Activated CD4-positive, alpha-beta memory T cell treated with anti-CD3 and anti-CD28 coated beads for 36 hours (primary cell): ENCODE measurements around the gene PRKCD. TPM values are rescaled to one million over a fixed set of nuclear protein-coding genes. Genes with fewer than 3 reads are reported as not detected.
A peak's percentile ranks its signal among the peaks of the same experiment; 100 is the strongest.

Experiments
- CTCF ChIA-PET: fragments of 350-600 bp; sonication (Branson Sonifier 250); formaldehyde crosslinking; loops from one replicate; lab custom pipeline; 2021; ENCODE audit warnings: antibody characterized with exemption, inconsistent platforms; lab: Charles Lee
- POLR2A ChIA-PET: fragments of 350-600 bp; sonication (Branson Sonifier 250); formaldehyde crosslinking; loops from one replicate; lab custom pipeline; 2021; ENCODE audit warnings: antibody characterized with exemption; lab: Charles Lee
- DNase-seq: peaks from one replicate; pipeline ENCODE4 v3.0.0-alpha.2; 2020
- H3K27ac Mint-ChIP-seq: one replicate; pipeline ENCODE4 v1.8.0; 2021; ENCODE audit warnings: mixed read lengths
- H3K27me3 Mint-ChIP-seq: one replicate; pipeline ENCODE4 v1.8.0; 2021; ENCODE audit warnings: mixed read lengths
- H3K36me3 Mint-ChIP-seq: one replicate; pipeline ENCODE4 v1.8.0; 2021; ENCODE audit warnings: mixed read lengths
- H3K4me1 Mint-ChIP-seq: one replicate; pipeline ENCODE4 v1.8.0; 2021; ENCODE audit warnings: low read depth, mixed read lengths
- H3K4me3 Mint-ChIP-seq: one replicate; pipeline ENCODE4 v1.8.0; 2021; ENCODE audit warnings: mild to moderate bottlenecking, mixed read lengths
- H3K9me3 Mint-ChIP-seq: one replicate; pipeline ENCODE4 v1.8.0; 2021; ENCODE audit warnings: mixed read lengths
- intact Hi-C: fragments of 100-400 bp; cut with micrococcal nuclease; formaldehyde crosslinking; loops from one replicate; pipeline ENCODE4 v1.15.1; 2023
- total RNA-seq, 2 experiments: library from RNA; stranded (reverse); gene quantifications; one replicate each; pipeline ENCODE4 v1.2.3, GENCODE V29; 2021

The PRKCD gene
- total RNA-seq, 2 experiments from 2014 or later, result 23.8 to 25.9 TPM

DNA sequence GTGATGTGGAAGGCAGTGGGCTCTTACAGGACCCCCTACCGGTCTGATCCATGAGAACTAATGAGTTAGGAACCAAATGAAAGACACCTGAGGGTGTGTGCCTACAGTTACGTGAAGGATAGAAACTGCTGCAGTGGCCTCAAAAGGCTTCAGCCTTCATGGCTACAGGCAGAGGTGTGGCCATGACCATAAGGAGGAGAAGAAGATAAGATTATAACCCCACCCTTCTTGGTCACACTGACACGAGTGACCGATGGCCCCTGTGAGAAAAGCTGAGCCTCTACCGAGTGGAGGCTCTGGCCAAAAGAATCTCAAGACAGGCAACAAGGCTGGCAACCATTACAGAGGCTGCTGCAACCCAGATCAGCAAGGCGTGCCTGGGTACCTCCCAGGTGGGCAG, 37.1 kb upstream of the PRKCD start:
- no peak overlapping the region for H3K4me3 Mint-ChIP-seq
- POLR2A ChIA-PET, result no interaction called here
- no peak for DNase-seq
- CTCF ChIA-PET, result interaction anchor here (1.3 to 1.6 kb wide), 2 partner anchors 10 to 71 kb away, joined by 3 to 10 read pairs; no protein-coding TSS in a partner anchor
- H3K27ac Mint-ChIP-seq, result no peak overlapping the region
- no peaks in the 10 kb centered on the region for H3K9me3 Mint-ChIP-seq
- intact Hi-C loops, result no loop called here
- no peaks in the 10 kb centered on the region for H3K27me3 Mint-ChIP-seq
- peaks cover 44% of the 10 kb centered on the region for H3K36me3 Mint-ChIP-seq
- peaks cover 4% of the 10 kb centered on the region for H3K4me1 Mint-ChIP-seq

DNA sequence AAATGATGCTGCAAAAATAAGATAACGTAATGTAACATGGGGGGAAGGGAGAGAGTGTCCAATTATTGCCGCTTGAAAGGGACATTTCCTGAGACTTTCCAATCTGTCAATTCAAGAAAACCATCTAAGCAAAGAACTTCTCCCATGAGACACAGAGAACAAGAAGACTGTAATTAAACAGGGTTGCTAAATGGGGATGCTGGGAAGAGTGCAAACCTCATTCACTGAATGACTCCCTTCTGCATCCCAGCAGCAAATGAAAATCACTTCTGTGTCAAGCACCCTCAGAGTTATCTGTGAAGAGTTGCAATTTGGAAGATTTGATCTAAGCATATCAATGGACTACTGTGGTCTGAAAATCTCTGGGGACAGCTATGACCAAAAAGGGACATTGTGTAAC, 34.4 kb upstream of the PRKCD start:
- Mint-ChIP-seq H3K4me3 (no peak overlapping the region), H3K27ac (no peak overlapping the region), H3K27me3 (no peaks in the 10 kb centered on the region), H3K4me1 (peaks cover 21% of the 10 kb centered on the region), H3K9me3 (no peaks in the 10 kb centered on the region), H3K36me3 (peaks cover 34% of the 10 kb centered on the region)
- ChIA-PET CTCF (interaction anchor here (1.2 to 3.6 kb wide), 3 partner anchors 10 to 69 kb away, joined by 3 to 25 read pairs (median 12); no protein-coding TSS in a partner anchor), POLR2A (interaction anchor here (1.5 kb wide), 1 partner anchor 11 kb away, joined by 3 read pairs; no protein-coding TSS in a partner anchor)
- DNase-seq, result no peak
- intact Hi-C loops, result no loop called here

DNA sequence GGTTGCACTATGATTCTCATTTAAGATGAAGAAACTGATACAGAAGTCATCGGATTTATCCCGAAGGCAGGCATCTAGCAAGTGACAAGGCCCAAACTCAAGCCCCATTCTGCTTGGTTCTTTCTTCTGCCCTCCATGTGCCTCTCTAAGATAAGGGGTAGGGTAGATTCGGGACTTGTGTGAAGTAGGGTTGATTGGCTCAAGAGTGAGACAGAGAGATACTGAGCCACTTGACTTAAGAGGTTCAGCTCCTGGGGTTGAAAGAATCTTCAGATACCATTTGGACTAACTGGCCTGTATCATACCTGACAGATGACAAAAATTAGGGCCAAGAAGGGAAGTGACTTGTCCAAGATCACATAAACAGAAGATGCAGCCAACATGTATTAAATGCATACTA, 31.7 kb upstream of the PRKCD start:
- Mint-ChIP-seq H3K4me3 (peak overlapping the region; percentile 95), H3K27me3 (no peaks in the 10 kb centered on the region), H3K9me3 (no peaks in the 10 kb centered on the region), H3K4me1 (peaks cover 21% of the 10 kb centered on the region), H3K36me3 (peaks cover 18% of the 10 kb centered on the region), H3K27ac (peak overlapping the region; percentile 97)
- ChIA-PET CTCF (interaction anchor here (0.9 to 3.6 kb wide), 3 partner anchors 14 to 67 kb away, joined by 5 to 25 read pairs (median 7); no protein-coding TSS in a partner anchor), POLR2A (interaction anchor here (0.5 to 1.4 kb wide), 8 partner anchors 10 to 437 kb away, joined by 3 to 5 read pairs (median 3); no protein-coding TSS in a partner anchor)
- intact Hi-C loops, result no loop called here
- DNase-seq, result no peak

- Mint-ChIP-seq H3K4me1 (peaks cover 21% of the 10 kb centered on the region), H3K36me3 (peaks cover 9% of the 10 kb centered on the region)
These were observed 30.6 kb upstream of the PRKCD start, which contains the start of gene RFT1 for GRCh38 chr3:53130179-53131061. RFT1 (minus strand) TSS chr3:53130435; CDS start chr3:53130400, 35 bp downstream.

DNA sequence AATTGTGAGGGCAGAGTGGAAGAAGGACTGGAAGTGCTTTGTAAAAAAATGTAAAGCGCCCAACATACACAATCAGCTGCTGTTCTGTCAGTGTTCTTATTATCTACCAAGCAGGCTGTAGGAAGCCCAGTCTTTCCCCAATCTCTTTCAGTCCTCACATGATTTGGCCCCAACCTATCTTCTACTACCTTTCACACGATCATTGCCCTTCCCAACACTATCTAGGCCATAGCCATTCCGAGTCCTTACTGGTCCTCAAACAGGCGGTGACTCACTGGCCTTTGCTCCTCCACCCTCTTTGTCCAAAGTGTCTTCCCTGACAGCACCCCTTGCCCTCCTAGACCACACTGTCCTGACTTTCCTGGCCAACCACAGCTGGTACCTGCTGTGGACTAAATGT, 29.9 kb upstream of the PRKCD start:
- no peak for DNase-seq
- Mint-ChIP-seq H3K27ac (peak overlapping the region; percentile 97), H3K4me1 (peaks cover 21% of the 10 kb centered on the region), H3K9me3 (no peaks in the 10 kb centered on the region), H3K27me3 (no peaks in the 10 kb centered on the region), H3K4me3 (peak overlapping the region; percentile 95), H3K36me3 (peaks cover 5% of the 10 kb centered on the region)
- ChIA-PET CTCF (interaction anchor here (0.7 to 8.0 kb wide), 4 partner anchors 16 to 65 kb away, joined by 3 to 141 read pairs (median 12); no protein-coding TSS in a partner anchor), POLR2A (interaction anchor here (1.5 kb wide), 1 partner anchor 65 kb away, joined by 3 read pairs; no protein-coding TSS in a partner anchor)
- intact Hi-C loops, result loop anchor here (5.0 kb wide), 1 partner anchor 126 kb away; the partner anchor contains the start of gene TKT

More at GRCh38 chr3:53130179-53131061, 30.6 kb upstream of the PRKCD start, which contains the start of gene RFT1:
- POLR2A ChIA-PET, result interaction anchor here (0.7 to 1.5 kb wide), 4 partner anchors 11 to 66 kb away, joined by 3 read pairs; no protein-coding TSS in a partner anchor
- peak; percentile 99 for DNase-seq
- intact Hi-C loops, result loop anchor here (1.0 to 5.0 kb wide), 5 partner anchors 16 to 127 kb away; partner anchors contain the start of gene TKT
- H3K27me3 Mint-ChIP-seq, result no peaks in the 10 kb centered on the region
- H3K27ac Mint-ChIP-seq, result peak within 1 kb of the TSS; percentile 97
- H3K9me3 Mint-ChIP-seq, result no peaks in the 10 kb centered on the region
- peak within 1 kb of the TSS; percentile 95 for H3K4me3 Mint-ChIP-seq
- CTCF ChIA-PET, result interaction anchor here (0.9 to 8.0 kb wide), 4 partner anchors 15 to 66 kb away, joined by 5 to 141 read pairs (median 8); no protein-coding TSS in a partner anchor

DNA sequence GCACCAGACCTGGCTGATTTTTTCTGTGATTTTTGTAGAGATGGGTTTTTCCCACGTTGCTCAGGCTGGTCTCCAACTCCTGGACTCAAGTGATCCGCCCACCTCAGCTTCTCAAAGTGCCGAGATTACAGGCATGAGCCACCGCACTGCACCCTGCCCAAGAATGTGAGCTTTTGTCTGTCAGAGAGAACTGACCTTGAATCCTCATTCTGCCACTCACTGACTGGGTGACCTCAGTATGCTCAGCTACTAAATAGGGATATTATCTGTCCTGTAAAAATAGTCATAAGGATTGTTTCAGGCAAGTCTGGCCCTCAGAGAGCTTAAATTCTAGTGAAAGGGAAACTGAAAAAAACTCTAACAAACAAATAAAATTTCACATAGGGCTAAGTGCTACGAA, 28.7 kb upstream of the PRKCD start:
- Mint-ChIP-seq H3K9me3 (no peaks in the 10 kb centered on the region), H3K36me3 (peaks cover 3% of the 10 kb centered on the region), H3K27ac (no peak overlapping the region), H3K4me1 (peaks cover 21% of the 10 kb centered on the region), H3K4me3 (no peak overlapping the region), H3K27me3 (no peaks in the 10 kb centered on the region)
- CTCF ChIA-PET, result interaction anchor here (1.6 to 8.0 kb wide), 5 partner anchors 8 to 66 kb away, joined by 6 to 141 read pairs (median 10); no protein-coding TSS in a partner anchor
- DNase-seq, result no peak
- intact Hi-C loops, result loop anchor here (5.0 kb wide), 1 partner anchor 125 kb away; the partner anchor contains the start of gene TKT
- POLR2A ChIA-PET, result interaction anchor here (1.1 kb wide), 1 partner anchor 28 kb away, joined by 5 read pairs; the partner anchor contains the start of gene PRKCD

DNA sequence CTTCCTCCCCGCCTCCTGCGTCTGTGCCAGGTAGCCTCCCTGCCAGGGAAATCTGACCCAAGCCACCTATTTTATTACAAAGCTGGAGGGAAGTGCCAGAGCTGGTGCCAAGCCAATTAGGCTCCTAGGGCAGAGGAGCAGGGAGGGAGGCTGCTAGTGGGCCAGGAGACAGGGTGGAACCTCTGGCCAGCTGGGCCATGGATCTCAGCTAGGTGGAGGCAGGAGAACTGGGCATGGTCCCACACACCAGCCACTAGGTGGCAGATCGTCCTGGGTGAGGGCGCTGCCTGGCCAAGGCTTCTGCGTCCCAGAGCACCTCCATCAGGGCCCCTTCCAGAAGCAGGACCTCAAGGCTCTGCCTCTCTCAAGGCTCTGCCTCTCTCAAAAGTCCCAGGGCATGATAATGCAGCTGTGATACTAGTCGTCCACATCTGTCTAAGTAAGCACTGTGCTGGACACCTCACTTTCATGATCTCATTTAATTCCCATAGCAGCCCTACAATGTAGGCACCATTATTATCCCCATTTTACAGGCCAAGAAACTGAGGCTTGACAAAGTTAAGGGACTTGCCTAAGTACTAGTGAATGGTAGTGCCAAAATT, 26.3 kb upstream of the PRKCD start:
- ChIA-PET POLR2A (no interaction called here), CTCF (interaction anchor here (0.5 to 8.0 kb wide), 31 partner anchors 10 to 289 kb away, joined by 3 to 141 read pairs (median 4); partner anchors contain the start of gene PRKCD)
- Mint-ChIP-seq H3K27me3 (no peaks in the 10 kb centered on the region), H3K4me1 (peaks cover 9% of the 10 kb centered on the region), H3K9me3 (no peaks in the 10 kb centered on the region), H3K4me3 (no peak overlapping the region), H3K36me3 (peaks cover 2% of the 10 kb centered on the region), H3K27ac (no peak overlapping the region)
- peak; percentile 78 for DNase-seq
- intact Hi-C loops, result loop anchor here (1.0 to 5.0 kb wide), 2 partner anchors 62 to 123 kb away; partner anchors contain the start of gene TKT

GRCh38 chr3:53137221-53137620, 23.8 kb upstream of the PRKCD start:
- Mint-ChIP-seq H3K27me3 (no peaks in the 10 kb centered on the region), H3K27ac (no peak overlapping the region), H3K4me1 (no peaks in the 10 kb centered on the region), H3K36me3 (no peaks in the 10 kb centered on the region), H3K9me3 (no peaks in the 10 kb centered on the region), H3K4me3 (no peak overlapping the region)
- no peak for DNase-seq
- intact Hi-C loops, result no loop called here
- ChIA-PET POLR2A (no interaction called here), CTCF (interaction anchor here (0.6 to 8.0 kb wide), 6 partner anchors 9 to 286 kb away, joined by 3 to 141 read pairs (median 3); no protein-coding TSS in a partner anchor)

- Mint-ChIP-seq H3K9me3 (no peaks in the 10 kb centered on the region), H3K4me1 (no peaks in the 10 kb centered on the region), H3K27me3 (no peaks in the 10 kb centered on the region), H3K27ac (no peak overlapping the region), H3K36me3 (no peaks in the 10 kb centered on the region), H3K4me3 (no peak overlapping the region)
- ChIA-PET CTCF (interaction anchor here (0.6 to 8.0 kb wide), 4 partner anchors 23 to 287 kb away, joined by 3 to 141 read pairs (median 6); no protein-coding TSS in a partner anchor), POLR2A (no interaction called here)
- DNase-seq, result no peak
- intact Hi-C loops, result no loop called here
These were observed 23.1 kb upstream of the PRKCD start for GRCh38 chr3:53137835-53138446.

DNA sequence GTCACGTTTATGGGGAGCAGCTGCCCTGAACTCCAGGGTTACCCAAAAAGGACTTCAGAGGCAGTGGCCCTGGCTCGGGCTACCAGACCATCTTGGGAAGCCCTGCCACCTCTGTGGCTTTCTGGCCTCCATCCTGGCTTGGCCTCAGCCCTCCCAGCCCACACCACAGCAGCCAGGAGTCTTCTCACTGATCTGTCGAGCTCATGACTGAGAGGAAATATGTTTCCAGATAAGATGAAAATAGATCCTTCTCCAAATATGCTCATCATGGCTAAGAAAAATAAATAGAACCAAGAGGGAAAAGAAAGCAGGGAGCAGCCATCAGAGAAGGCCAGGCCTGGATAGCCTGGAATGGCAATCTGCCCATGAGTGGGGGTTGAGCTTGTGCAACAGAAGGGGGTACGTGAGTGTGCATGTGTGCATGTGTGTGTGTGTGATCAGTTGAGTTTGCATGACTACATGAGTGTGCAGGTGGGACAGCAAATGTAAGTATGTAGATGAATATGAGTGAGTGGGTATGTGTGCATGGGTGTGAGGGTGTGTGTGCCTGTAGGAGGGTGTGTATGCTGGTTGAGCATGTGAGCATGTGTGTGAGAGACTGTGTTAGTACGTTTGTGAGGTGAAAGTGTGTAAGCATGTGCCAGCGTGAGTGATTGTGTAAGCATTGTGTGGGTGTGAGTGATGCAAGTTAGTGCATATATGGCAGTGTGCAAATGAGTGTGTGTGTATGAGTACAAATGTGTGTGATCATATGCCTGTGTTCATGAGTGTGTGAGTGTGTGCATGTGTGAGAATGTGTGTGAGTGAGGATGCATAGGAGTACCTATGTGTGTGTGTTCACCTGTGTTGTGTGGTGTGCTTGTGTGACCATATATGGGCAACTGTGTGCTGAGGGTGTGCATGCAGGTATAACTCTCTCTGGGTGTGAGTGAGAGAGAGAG, 20.8 kb upstream of the PRKCD start:
- Mint-ChIP-seq H3K9me3 (no peaks in the 10 kb centered on the region), H3K4me3 (no peak overlapping the region), H3K27ac (no peak overlapping the region), H3K4me1 (no peaks in the 10 kb centered on the region), H3K36me3 (no peaks in the 10 kb centered on the region), H3K27me3 (no peaks in the 10 kb centered on the region)
- DNase-seq, result no peak
- intact Hi-C loops, result no loop called here
- POLR2A ChIA-PET, result no interaction called here
- CTCF ChIA-PET, result interaction anchor here (1.3 to 2.1 kb wide), 2 partner anchors 8 to 56 kb away, joined by 3 to 6 read pairs; no protein-coding TSS in a partner anchor
